Suprapubic skin (tissue), 4 donors: ENCODE data around the gene GATA1.

Experiments
- POLR2A ChIP-seq, 2 donors: fragments of 450-650 bp; IDR thresholded peaks; one replicate each; pipeline ENCODE4 v1.6.1; 2017; ENCODE audit warnings: antibody characterized with exemption in 2 of 2, mild to moderate bottlenecking in 2 of 2, moderate library complexity in 2 of 2
- POLR2AphosphoS5 ChIP-seq, 3 donors: sonication (generic); formaldehyde crosslinking; IDR thresholded peaks; one replicate each; pipeline ENCODE4 v1.6.1; 2017; ENCODE audit warnings: antibody characterized with exemption in 3 of 3

DNA sequence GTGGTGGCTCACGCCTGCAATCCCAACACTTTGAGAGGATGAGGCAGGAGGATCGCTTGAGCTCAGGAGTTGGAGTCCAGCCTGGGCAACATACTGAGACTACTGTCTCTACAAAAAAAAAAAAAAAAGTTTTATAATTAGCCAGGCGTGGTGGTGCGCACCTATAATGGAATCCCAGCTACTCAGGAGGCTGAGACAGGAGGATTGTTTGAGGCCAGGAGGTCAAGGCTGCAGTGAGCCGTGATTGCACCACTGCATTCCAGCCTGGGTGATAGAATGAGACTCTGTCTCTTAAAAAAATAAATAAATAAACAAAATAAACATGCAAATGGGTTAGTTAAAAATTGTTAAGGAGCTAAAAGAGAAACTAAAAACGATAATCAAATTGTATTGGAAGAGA is 17.2 kb upstream of the GATA1 start:
- TF ChIP-seq POLR2A (IDR thresholded peaks at IDR 0.05) (no peak), POLR2AphosphoS5 (IDR thresholded peaks at IDR 0.05) (no peak)
